Progenitor cell of endocrine pancreas (in vitro differentiated cells): ENCODE results near the gene LAG3. TPM values are rescaled to one million over a fixed set of nuclear protein-coding genes. Genes with fewer than 3 reads are reported as not detected.
A peak's percentile ranks its signal among the peaks of the same experiment; 100 is the strongest.

ENCODE experiments used
- DNase-seq: peaks from one replicate; pipeline ENCODE4 v3.0.0; 2021; ENCODE audit warnings: low spot score; ENCODE audit not compliant: unreplicated experiment
- H3K27ac Mint-ChIP-seq: 2 replicates; pipeline ENCODE4 v1.8.0; 2021; ENCODE audit warnings: mild to moderate bottlenecking, moderate library complexity, mixed read lengths
- H3K27me3 Mint-ChIP-seq: 2 replicates; pipeline ENCODE4 v1.8.0; 2021; ENCODE audit warnings: mixed read lengths
- H3K36me3 Mint-ChIP-seq: 2 replicates; pipeline ENCODE4 v1.8.0; 2022; ENCODE audit warnings: mixed read lengths; ENCODE audit not compliant: insufficient read depth
- H3K4me1 Mint-ChIP-seq: 2 replicates; pipeline ENCODE4 v1.8.0; 2021; ENCODE audit warnings: low read depth, mixed read lengths
- H3K4me3 Mint-ChIP-seq: 2 replicates; pipeline ENCODE4 v1.8.0; 2021; ENCODE audit warnings: low read depth, mild to moderate bottlenecking, moderate library complexity, mixed read lengths
- H3K9me3 Mint-ChIP-seq: 2 replicates; pipeline ENCODE4 v1.8.0; 2021; ENCODE audit warnings: low read depth, mixed read lengths
- total RNA-seq: library from RNA; stranded (reverse); gene quantifications from 2 replicates; pipeline ENCODE4 v1.2.1, GENCODE V29; 2021
- TF ChIP-seq, protein P1 (sequence below): fragments of 200-600 bp; sonication (generic); IDR thresholded peaks from one replicate; pipeline ENCODE4 v1.5.0; 2021; ENCODE audit warnings: antibody characterized with exemption, mild to moderate bottlenecking; ENCODE audit not compliant: unreplicated experiment

LAG3 gene
- total RNA-seq, 1 donor from 2014 or later, result 2.2 TPM

DNA sequence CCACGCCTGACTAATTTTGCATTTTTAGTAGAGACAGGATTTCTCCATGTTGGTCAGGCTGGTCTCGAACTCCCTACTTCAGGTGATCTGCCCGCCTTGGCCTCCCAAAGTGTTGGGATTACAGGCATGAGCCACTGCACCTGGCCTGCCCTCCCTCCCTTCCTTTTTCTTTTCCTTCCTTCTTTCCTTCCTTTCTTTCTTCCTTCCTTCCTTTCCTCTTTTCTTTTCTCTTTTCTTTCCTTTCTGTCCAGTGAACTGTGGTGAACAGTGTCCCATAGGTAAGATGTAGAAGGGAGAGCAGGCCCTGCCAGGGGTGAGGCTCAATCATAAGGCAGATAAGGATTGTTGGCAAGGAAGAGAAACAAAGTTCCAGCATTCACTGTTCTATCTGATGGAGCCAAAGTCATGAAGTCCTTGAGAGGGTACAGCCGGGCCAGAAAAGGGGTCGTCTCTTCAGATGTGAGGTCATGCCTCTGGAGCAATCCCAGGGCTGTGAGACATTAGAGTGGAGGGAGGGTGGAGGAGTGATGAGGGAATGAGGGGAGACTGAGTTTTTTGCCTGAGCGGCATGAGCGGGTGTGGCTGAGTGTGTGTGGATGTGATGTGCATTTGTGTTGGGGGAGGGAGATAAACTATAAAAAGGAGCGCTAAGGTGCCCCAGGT, 15.2 kb upstream of the LAG3 start:
- Mint-ChIP-seq H3K4me1 (peaks cover 23% of the 10 kb centered on the region), H3K4me3 (no peak overlapping the region), H3K36me3 (peaks cover 2% of the 10 kb centered on the region), H3K9me3 (no peaks in the 10 kb centered on the region), H3K27ac (no peak overlapping the region), H3K27me3 (peaks cover 4% of the 10 kb centered on the region)
- TF ChIP-seq, protein P1, sequence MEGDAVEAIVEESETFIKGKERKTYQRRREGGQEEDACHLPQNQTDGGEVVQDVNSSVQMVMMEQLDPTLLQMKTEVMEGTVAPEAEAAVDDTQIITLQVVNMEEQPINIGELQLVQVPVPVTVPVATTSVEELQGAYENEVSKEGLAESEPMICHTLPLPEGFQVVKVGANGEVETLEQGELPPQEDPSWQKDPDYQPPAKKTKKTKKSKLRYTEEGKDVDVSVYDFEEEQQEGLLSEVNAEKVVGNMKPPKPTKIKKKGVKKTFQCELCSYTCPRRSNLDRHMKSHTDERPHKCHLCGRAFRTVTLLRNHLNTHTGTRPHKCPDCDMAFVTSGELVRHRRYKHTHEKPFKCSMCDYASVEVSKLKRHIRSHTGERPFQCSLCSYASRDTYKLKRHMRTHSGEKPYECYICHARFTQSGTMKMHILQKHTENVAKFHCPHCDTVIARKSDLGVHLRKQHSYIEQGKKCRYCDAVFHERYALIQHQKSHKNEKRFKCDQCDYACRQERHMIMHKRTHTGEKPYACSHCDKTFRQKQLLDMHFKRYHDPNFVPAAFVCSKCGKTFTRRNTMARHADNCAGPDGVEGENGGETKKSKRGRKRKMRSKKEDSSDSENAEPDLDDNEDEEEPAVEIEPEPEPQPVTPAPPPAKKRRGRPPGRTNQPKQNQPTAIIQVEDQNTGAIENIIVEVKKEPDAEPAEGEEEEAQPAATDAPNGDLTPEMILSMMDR, result no peak
- DNase-seq, result no peak

DNA sequence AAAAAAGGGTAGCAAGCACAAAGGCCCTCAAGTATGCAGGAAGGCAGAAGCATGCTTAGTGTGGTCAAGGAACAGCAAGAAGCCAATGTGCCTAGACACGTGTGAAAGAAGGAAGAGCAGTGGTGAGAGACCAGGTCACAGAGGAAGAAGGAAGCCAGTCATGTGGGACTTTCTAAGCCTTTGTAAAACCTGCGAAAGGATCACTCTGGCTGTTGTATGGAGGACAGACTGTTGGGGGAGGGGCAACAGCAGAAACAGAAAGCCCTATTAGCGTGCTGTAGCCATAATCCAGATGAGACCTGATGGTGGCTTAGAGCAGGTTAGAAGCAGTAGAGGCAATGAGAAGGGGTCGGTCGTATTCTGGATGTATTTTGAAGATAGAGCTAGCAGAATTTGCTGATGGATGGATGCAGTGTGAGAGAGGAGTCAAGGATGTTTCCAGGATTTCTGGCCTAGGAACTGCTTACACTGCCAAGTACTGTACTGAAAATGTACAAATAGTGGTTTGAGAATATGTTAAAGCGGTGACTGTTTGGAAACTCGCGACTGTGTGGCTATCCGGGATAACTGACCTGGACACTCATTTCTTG, 13.7 kb upstream of the LAG3 start:
- Mint-ChIP-seq H3K9me3 (peaks cover 3% of the 10 kb centered on the region), H3K36me3 (no peaks in the 10 kb centered on the region), H3K4me1 (peaks cover 23% of the 10 kb centered on the region), H3K4me3 (no peak overlapping the region), H3K27ac (no peak overlapping the region), H3K27me3 (peaks cover 4% of the 10 kb centered on the region)
- DNase-seq, result no peak
- TF ChIP-seq, protein P1, result no peak

- DNase-seq, result no peak
- H3K36me3 Mint-ChIP-seq, result no peaks in the 10 kb centered on the region
- peaks cover 4% of the 10 kb centered on the region for H3K27me3 Mint-ChIP-seq
- TF ChIP-seq, protein P1, result no peak
- H3K9me3 Mint-ChIP-seq, result peaks cover 3% of the 10 kb centered on the region
- peaks cover 24% of the 10 kb centered on the region for H3K4me1 Mint-ChIP-seq
- H3K27ac Mint-ChIP-seq, result peak overlapping the region; percentile 23
- H3K4me3 Mint-ChIP-seq, result no peak overlapping the region
Measured at GRCh38 chr12:6759741-6760140, 12.6 kb upstream of the LAG3 start.

DNA sequence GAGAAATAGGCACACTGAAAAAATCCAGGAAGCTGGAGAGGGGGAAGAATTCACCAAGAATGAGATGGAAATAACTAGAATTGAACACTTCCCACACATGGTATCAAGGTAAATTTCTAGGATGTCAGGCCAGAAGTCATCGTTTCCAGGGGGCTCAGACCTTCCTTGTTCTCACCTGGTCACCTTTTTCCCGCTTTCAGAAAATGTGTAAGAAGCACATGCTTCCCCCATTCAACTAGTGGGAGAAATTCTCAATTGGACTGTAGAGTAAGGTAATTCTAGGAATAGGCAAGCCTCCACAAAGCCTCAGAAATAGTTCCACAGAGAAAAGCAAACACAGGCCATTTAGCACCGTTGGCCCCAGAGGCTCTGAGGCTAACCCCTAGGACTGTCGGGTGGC, 8.9 kb upstream of the LAG3 start:
- DNase-seq, result no peak
- Mint-ChIP-seq H3K27me3 (no peaks in the 10 kb centered on the region), H3K4me3 (no peak overlapping the region), H3K4me1 (peaks cover 40% of the 10 kb centered on the region), H3K27ac (peak overlapping the region; percentile 94), H3K9me3 (peaks cover 3% of the 10 kb centered on the region), H3K36me3 (no peaks in the 10 kb centered on the region)
- TF ChIP-seq, protein P1, result no peak

- Mint-ChIP-seq H3K27me3 (no peaks in the 10 kb centered on the region), H3K36me3 (peaks cover 1% of the 10 kb centered on the region), H3K9me3 (peaks cover 3% of the 10 kb centered on the region), H3K4me3 (peak overlapping the region; percentile 57), H3K4me1 (peaks cover 48% of the 10 kb centered on the region), H3K27ac (peak overlapping the region; percentile 94)
- TF ChIP-seq, protein P1, result no peak
- peak; percentile 87 for DNase-seq
Measured at GRCh38 chr12:6764011-6764828, 8.1 kb upstream of the LAG3 start.
